ENCODE data around the gene COQ4. TPM values are rescaled to one million over a fixed set of nuclear protein-coding genes. Genes with fewer than 3 reads are reported as not detected.

Gene COQ4
- total and polyA plus RNA-seq, 2 of the 8 experiments (the other 6 are each of a cell fraction or from before 2014, with no cell fraction given) = 32.3 to 58.8 TPM

- TF ChIP-seq SP2 (IDR thresholded peaks at IDR 0.05; ENCODE audit: low read length) = no peak
These were observed 35.5 kb downstream of the COQ4 start (continued) for GRCh38 chr9:128358090-128358489.
